K562 (cell line): ENCODE results near the gene DEPDC4. TPM values are rescaled to one million over a fixed set of nuclear protein-coding genes. Genes with fewer than 3 reads are reported as not detected.

Experiments
- REST ChIP-seq, 2 experiments: fragments of 450-650 bp; formaldehyde crosslinking in 1 of 2; IDR thresholded peaks; 2 replicates each; pipeline versions ENCODE4 v1.4.0 to v1.6.1; 2014 to 2020; ENCODE audit warnings: mild to moderate bottlenecking in 2 of 2, borderline replicate concordance in 1 of 2, low read depth in 1 of 2
- polyA plus RNA-seq, 8 experiments: library from polyadenylated mRNA; depleted of rRNA in 4 of 8; stranded (reverse) in 5 of 8; unstranded in 3 of 8; fragments of >200 nt; fragmentation: Nextera tagmentation in 2 of 8; fragmentation: Illumina TruSeq in 1 of 8; extraction: Ambion mirVana in 2 of 8; extraction: Trizol in 1 of 8; gene quantifications; 2 replicates each; pipeline versions ENCODE4 v1.2.1 to v1.2.3, GENCODE V29; 2011 to 2014; ENCODE audit warnings: inconsistent platforms in 1 of 8, missing spikeins in 1 of 8
- total RNA-seq, 7 experiments: library from RNA; depleted of rRNA in 6 of 7; stranded (reverse); fragments of >200 nt in 6 of 7; fragmentation: Illumina TruSeq in 2 of 7; extraction: Trizol in 2 of 7; gene quantifications; 2 replicates each; pipeline versions ENCODE4 v1.2.1 to v1.2.3, GENCODE V29; 2011 to 2021; ENCODE audit warnings: low replicate concordance in 1 of 7

Gene DEPDC4
- total and polyA plus RNA-seq, 9 of the 15 experiments (the other 6 are each of a cell fraction or from before 2014, with no cell fraction given), result 3.6 to 13.2 (median 7.4) TPM

GRCh38 chr12:100234591-100235304 is 32.1 kb downstream of the DEPDC4 start (continued):
- TF ChIP-seq REST (IDR thresholded peaks at IDR 0.05; ENCODE audit: borderline replicate concordance) (peak; percentile 59; the same call in 1 of the 2 replicates), REST (CRISPR knock-in tag; IDR thresholded peaks at IDR 0.05; ENCODE audit: low read depth) (no peak)
